HepG2 (cell line): ENCODE results near the gene SERHL2. TPM values are rescaled to one million over a fixed set of nuclear protein-coding genes. Genes with fewer than 3 reads are reported as not detected.
"Not testable (repeated sequence)": the region's sequence is repeated elsewhere in the genome, so short reads cannot be mapped to it uniquely, and the experiment has no call there.

Source experiments
- ATAC-seq: fragments of 200-7000 bp; cut with Tn5 transposase; 3 replicates; pipeline ENCODE4 v1.9.1; 2020; ENCODE audit warnings: mild to moderate bottlenecking, moderate library complexity
- BruUV-seq: library from RNA; stranded (reverse); fragments of 400-500 nt; replicated peaks from 2 replicates; lab custom pipeline; 2021; lab: Mats Ljungman, UMichigan
- CTCF ChIA-PET: fragments of 300-600 bp; formaldehyde crosslinking; extraction: SDS; loops from one replicate; lab custom pipeline; 2021; ENCODE audit warnings: low total read pairs, inconsistent platforms, low intra/inter-chr PET ratio; lab: Yijun Ruan, JAX
- POLR2A ChIA-PET: fragments of 350-600 bp; sonication (Branson Sonifier 250); formaldehyde crosslinking; loops from one replicate; lab custom pipeline; 2020; ENCODE audit warnings: antibody characterized with exemption, inconsistent platforms; lab: Yijun Ruan, JAX
- DNase-seq: peaks from one replicate; pipeline ENCODE4 v3.0.0-alpha.2; 2015; ENCODE audit warnings: low spot score
- FAIRE-seq: peaks from 3 replicates; lab custom pipeline; 2011; peaks lifted over from hg19 to GRCh38; lab: Jason Lieb, UNC
- H2AFZ ChIP-seq: one replicate; pipeline ENCODE4 v1.6.1; 2011; ENCODE audit warnings: low read length, inconsistent platforms
- H3K27ac ChIP-seq: fragments of 300-600 bp; 3 replicates; pipeline ENCODE4 v1.8.0; 2011; ENCODE audit warnings: mixed run types, mild to moderate bottlenecking, mixed read lengths, low read length, inconsistent platforms; ENCODE audit not compliant: insufficient read depth; ENCODE audit errors: extremely low read length
- H3K27me3 ChIP-seq, 2 experiments: fragments of 200-600 bp in 1 of 2; 2 replicates in 1 of 2; 3 replicates in 1 of 2; pipeline versions ENCODE4 v1.6.0 to v1.8.0; 2011; ENCODE audit warnings: low read length in 2 of 2, mild to moderate bottlenecking in 2 of 2, moderate library complexity in 2 of 2, inconsistent platforms in 1 of 2; ENCODE audit not compliant: insufficient read depth in 2 of 2, control insufficient read depth in 1 of 2
- H3K36me3 ChIP-seq, 2 experiments: fragments of 200-600 bp in 1 of 2; replicated peaks in 1 of 2; 2 replicates in 1 of 2; 3 replicates in 1 of 2; pipeline versions ENCODE4 v1.5.1 to v1.8.0; 2011; ENCODE audit warnings: low read length in 2 of 2, inconsistent platforms in 1 of 2; ENCODE audit not compliant: insufficient read depth in 2 of 2, control insufficient read depth in 1 of 2
- H3K4me1 ChIP-seq: 2 replicates; pipeline ENCODE4 v1.5.1; 2012; ENCODE audit warnings: low read length, inconsistent platforms; ENCODE audit not compliant: insufficient read depth
- H3K4me2 ChIP-seq: 2 replicates; pipeline ENCODE4 v1.6.0; 2011; ENCODE audit warnings: low read depth, low read length, inconsistent platforms
- H3K4me3 ChIP-seq, 3 experiments: fragments of 200-600 bp in 1 of 3; sonication (generic), shearing (Covaris generic) in 1 of 3; replicated peaks in 1 of 3; 2 replicates each; pipeline ENCODE4 v1.5.1; 2011 to 2016; ENCODE audit warnings: low read length in 3 of 3, inconsistent platforms in 2 of 3, low read depth in 2 of 3, mild to moderate bottlenecking in 2 of 3, control low read depth in 1 of 3, mixed read lengths in 1 of 3; ENCODE audit not compliant: insufficient read depth in 1 of 3
- H3K79me2 ChIP-seq: one replicate; pipeline ENCODE4 v1.6.1; 2011; ENCODE audit warnings: low read length, inconsistent platforms; ENCODE audit not compliant: insufficient read depth
- H3K9ac ChIP-seq: 2 replicates; pipeline ENCODE4 v1.6.0; 2011; ENCODE audit warnings: mild to moderate bottlenecking, low read depth, low read length, inconsistent platforms; ENCODE audit not compliant: insufficient read depth
- H3K9me3 ChIP-seq: 2 replicates; pipeline ENCODE4 v1.5.1; 2012; ENCODE audit warnings: mild to moderate bottlenecking, low read length
- H4K20me1 ChIP-seq: 2 replicates; pipeline ENCODE4 v1.6.0; 2011; ENCODE audit warnings: inconsistent platforms, mild to moderate bottlenecking, low read length, moderate library complexity; ENCODE audit not compliant: insufficient read depth
- PAXIP1 ChIP-seq: sonication (generic); formaldehyde crosslinking; conservative IDR thresholded peaks from 2 replicates; pipeline ENCODE4 v1.4.0; 2020; ENCODE audit warnings: mild to moderate bottlenecking, missing genetic modification reagents, moderate library complexity
- SMYD3 ChIP-seq: sonication (generic); formaldehyde crosslinking; IDR thresholded peaks from 2 replicates; pipeline ENCODE4 v1.8.1; 2023; ENCODE audit warnings: mild to moderate bottlenecking, missing genetic modification reagents
- ZBTB38 ChIP-seq: sonication (generic); formaldehyde crosslinking; IDR thresholded peaks from 2 replicates; pipeline ENCODE4 v1.5.1; 2020; ENCODE audit warnings: mild to moderate bottlenecking, missing genetic modification reagents
- ZNF24 ChIP-seq: fragments of 450-650 bp; IDR thresholded peaks from 2 replicates; pipeline ENCODE4 v1.6.1; 2017; ENCODE audit warnings: antibody characterized with exemption, mild to moderate bottlenecking
- WGBS: methylation state at CpG from one replicate; pipeline ENCODE4 v1.1.6; 2017; ENCODE audit warnings: low lambda C conversion rate; 5-methylcytosine and 5-hydroxymethylcytosine counted together
- in situ Hi-C: cut with HindIII; loops from 2 replicates; pipeline ENCODE4 v1.10.0; 2017; ENCODE audit warnings: low pct_unique_long_range_greater_than_20kb; ENCODE audit not compliant: extremely low pct_ligation_motif_present
- intact Hi-C: fragments of 100-400 bp; cut with micrococcal nuclease; formaldehyde crosslinking; loops from one replicate; pipeline ENCODE4 v1.10.0; 2022; ENCODE audit not compliant: unreplicated experiment
- polyA plus RNA-seq, 8 experiments: library from polyadenylated mRNA; depleted of rRNA in 3 of 8; stranded (reverse) in 7 of 8; unstranded in 1 of 8; fragments of >200 nt; fragmentation: Illumina TruSeq in 4 of 8; extraction: Trizol in 4 of 8; gene quantifications; 2 replicates each; pipeline versions ENCODE4 v1.2.1 to v1.2.3, GENCODE V29; 2011 to 2016; ENCODE audit warnings: low read depth in 4 of 8, missing spikeins in 1 of 8, mixed read lengths in 1 of 8; ENCODE audit not compliant: insufficient read depth in 1 of 8
- total RNA-seq, 5 experiments: library from RNA; depleted of rRNA; stranded (reverse); fragments of >200 nt; fragmentation: Illumina TruSeq; extraction: Trizol; gene quantifications; 2 replicates each; pipeline ENCODE4 v1.2.3, GENCODE V29; 2016; ENCODE audit warnings: low read depth in 1 of 5
- TF ChIP-seq, protein P1 (sequence below), 2 experiments: IDR thresholded peaks; 2 replicates each; pipeline ENCODE4 v1.6.1; 2011 to 2012; ENCODE audit warnings: low read length in 2 of 2, borderline replicate concordance in 1 of 2, low read depth in 1 of 2, mild to moderate bottlenecking in 1 of 2, moderate library complexity in 1 of 2

SERHL2 gene
- total and polyA plus RNA-seq, 2 of the 13 experiments (the other 11 are each of a cell fraction or from before 2014, with no cell fraction given): 1.0 to 1.8 TPM

- TF ChIP-seq, protein P1, sequence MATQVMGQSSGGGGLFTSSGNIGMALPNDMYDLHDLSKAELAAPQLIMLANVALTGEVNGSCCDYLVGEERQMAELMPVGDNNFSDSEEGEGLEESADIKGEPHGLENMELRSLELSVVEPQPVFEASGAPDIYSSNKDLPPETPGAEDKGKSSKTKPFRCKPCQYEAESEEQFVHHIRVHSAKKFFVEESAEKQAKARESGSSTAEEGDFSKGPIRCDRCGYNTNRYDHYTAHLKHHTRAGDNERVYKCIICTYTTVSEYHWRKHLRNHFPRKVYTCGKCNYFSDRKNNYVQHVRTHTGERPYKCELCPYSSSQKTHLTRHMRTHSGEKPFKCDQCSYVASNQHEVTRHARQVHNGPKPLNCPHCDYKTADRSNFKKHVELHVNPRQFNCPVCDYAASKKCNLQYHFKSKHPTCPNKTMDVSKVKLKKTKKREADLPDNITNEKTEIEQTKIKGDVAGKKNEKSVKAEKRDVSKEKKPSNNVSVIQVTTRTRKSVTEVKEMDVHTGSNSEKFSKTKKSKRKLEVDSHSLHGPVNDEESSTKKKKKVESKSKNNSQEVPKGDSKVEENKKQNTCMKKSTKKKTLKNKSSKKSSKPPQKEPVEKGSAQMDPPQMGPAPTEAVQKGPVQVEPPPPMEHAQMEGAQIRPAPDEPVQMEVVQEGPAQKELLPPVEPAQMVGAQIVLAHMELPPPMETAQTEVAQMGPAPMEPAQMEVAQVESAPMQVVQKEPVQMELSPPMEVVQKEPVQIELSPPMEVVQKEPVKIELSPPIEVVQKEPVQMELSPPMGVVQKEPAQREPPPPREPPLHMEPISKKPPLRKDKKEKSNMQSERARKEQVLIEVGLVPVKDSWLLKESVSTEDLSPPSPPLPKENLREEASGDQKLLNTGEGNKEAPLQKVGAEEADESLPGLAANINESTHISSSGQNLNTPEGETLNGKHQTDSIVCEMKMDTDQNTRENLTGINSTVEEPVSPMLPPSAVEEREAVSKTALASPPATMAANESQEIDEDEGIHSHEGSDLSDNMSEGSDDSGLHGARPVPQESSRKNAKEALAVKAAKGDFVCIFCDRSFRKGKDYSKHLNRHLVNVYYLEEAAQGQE (IDR thresholded peaks at IDR 0.05; ENCODE audit: borderline replicate concordance in 1 of 2, low read depth in 1 of 2, low read length in 2 of 2): no peak
- TF ChIP-seq SMYD3 (no peak), PAXIP1 (no peak), ZNF24 (no peak), ZBTB38 (no peak)
Observed at GRCh38 chr22:42547562-42547961, 6.2 kb upstream of the SERHL2 start (continued).

DNA sequence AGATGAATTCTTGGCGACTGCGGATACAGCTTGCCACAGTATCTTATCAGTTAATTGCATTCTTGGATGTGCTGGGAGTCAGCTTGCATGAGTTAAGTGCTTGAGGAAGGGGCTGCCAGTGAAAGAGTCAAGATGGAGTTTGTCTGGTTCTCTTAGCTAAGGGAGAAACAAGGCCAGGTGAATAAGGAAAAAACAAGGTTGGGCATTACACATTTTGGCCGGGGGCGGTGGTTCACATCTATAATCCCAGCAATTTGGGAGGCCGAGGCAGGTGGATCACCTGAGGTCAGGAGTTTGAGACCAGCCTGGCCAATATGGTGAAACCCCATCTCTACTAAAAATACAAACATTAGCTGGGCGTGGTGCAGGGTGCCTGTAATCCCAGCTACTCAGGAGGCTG lies 5.6 kb upstream of the SERHL2 start:
- not testable (repeated sequence) for BruUV-seq, H3K9ac ChIP-seq

More for the DNA sequence above, 5.6 kb upstream of the SERHL2 start:
- H3K9me3 ChIP-seq: peaks cover 15% of the 10 kb centered on the region
- WGBS: 58% methylated on average over 5 of the region's 6 CpGs
- in situ Hi-C loops, H3K4me3 ChIP-seq, intact Hi-C loops, H3K4me2 ChIP-seq, H4K20me1 ChIP-seq, H3K79me2 ChIP-seq, H3K27ac ChIP-seq, CTCF ChIA-PET, H2AFZ ChIP-seq, FAIRE-seq, ATAC-seq, DNase-seq, POLR2A ChIA-PET, H3K27me3 ChIP-seq, H3K36me3 ChIP-seq: not testable (repeated sequence)
- peaks cover 56% of the 10 kb centered on the region for H3K4me1 ChIP-seq
